Esophagus muscularis mucosa (tissue), 4 donors: ENCODE data around the gene PHC3. TPM values are rescaled to one million over a fixed set of nuclear protein-coding genes. Genes with fewer than 3 reads are reported as not detected.

Experiments used
- DNase-seq: peaks from one replicate; pipeline ENCODE4 v3.0.0-alpha.2; 2017; ENCODE audit errors: extremely low spot score
- H3K27ac ChIP-seq, 4 donors: fragments of 200-600 bp; sonication (generic); replicated peaks in 1 of 4; 1 replicate in 3 of 4; 2 replicates in 1 of 4; pipeline ENCODE4 v1.5.1; 2016 to 2019; ENCODE audit warnings: mild to moderate bottlenecking in 1 of 4
- H3K27me3 ChIP-seq, 4 donors: fragments of 200-600 bp; sonication (generic); one replicate each; pipeline versions ENCODE4 v1.5.1 to v1.6.0; 2016 to 2019
- H3K36me3 ChIP-seq, 4 donors: fragments of 200-600 bp; sonication (generic); one replicate each; pipeline ENCODE4 v1.5.1; 2016 to 2019
- H3K4me1 ChIP-seq, 4 donors: fragments of 200-600 bp; sonication (generic); one replicate each; pipeline ENCODE4 v1.5.1; 2016 to 2019
- H3K4me3 ChIP-seq, 4 donors: fragments of 200-600 bp; sonication (generic); 1 replicate in 2 of 4; 2 replicates in 2 of 4; pipeline ENCODE4 v1.5.1; 2016 to 2019; ENCODE audit warnings: mild to moderate bottlenecking in 4 of 4, moderate library complexity in 1 of 4
- H3K9me3 ChIP-seq, 4 donors: fragments of 200-600 bp; sonication (generic); 1 replicate in 3 of 4; 2 replicates in 1 of 4; pipeline ENCODE4 v1.5.1; 2016 to 2019
- EP300 ChIP-seq: sonication (generic); formaldehyde crosslinking; IDR thresholded peaks from one replicate; pipeline ENCODE4 v1.6.1; 2017; ENCODE audit warnings: antibody characterized with exemption
- POLR2A ChIP-seq: fragments of 450-650 bp; IDR thresholded peaks from one replicate; pipeline ENCODE4 v1.6.1; 2017; ENCODE audit warnings: antibody characterized with exemption, moderate library complexity, mild to moderate bottlenecking, low read depth
- POLR2AphosphoS5 ChIP-seq, 2 donors: sonication (generic); formaldehyde crosslinking; IDR thresholded peaks; one replicate each; pipeline ENCODE4 v1.6.1; 2017; ENCODE audit warnings: antibody characterized with exemption in 2 of 2
- WGBS: methylation state at CpG from one replicate; pipeline ENCODE4 v1.1.5; 2018; 5-methylcytosine and 5-hydroxymethylcytosine counted together
- intact Hi-C: fragments of 100-400 bp; cut with DNase I; formaldehyde crosslinking; loops from one replicate; pipeline ENCODE4 v1.15.1; 2023
- total RNA-seq, 4 donors: library from RNA; depleted of rRNA; stranded (reverse); fragments of >200 nt; gene quantifications; one replicate each; pipeline versions ENCODE4 v1.1.0 to v1.2.1, GENCODE V29; 2016
- TF ChIP-seq, protein P1 (sequence below), 3 experiments: fragments of 200-600 bp in 2 of 3; fragments of 450-650 bp in 1 of 3; sonication (generic) in 2 of 3; IDR thresholded peaks; one replicate each; pipeline ENCODE4 v1.5.1; 2017 to 2019; ENCODE audit warnings: antibody characterized with exemption in 3 of 3, mild to moderate bottlenecking in 2 of 3, moderate library complexity in 1 of 3

The PHC3 gene
- total RNA-seq, 4 donors from 2014 or later: 53.7 to 83.1 (median 70.8) TPM

DNA sequence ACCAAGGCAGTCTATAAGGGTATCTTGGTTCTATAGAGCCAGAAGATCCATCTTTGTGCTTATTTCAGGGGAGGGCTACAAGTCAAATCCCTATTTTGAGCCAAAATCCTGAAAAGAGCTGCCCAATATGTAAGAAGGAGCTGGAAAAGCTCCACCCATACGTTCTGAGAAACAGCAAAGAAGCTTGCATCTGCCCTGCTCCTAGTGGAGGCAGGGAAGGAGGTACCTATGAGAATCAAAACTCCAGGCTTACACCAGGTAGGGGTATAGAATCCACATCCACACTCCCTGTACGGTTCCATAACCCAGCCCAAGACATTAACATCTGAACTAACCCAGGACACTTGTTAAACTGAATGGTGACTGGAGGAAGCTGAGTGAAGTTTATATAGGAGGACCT, 30.0 kb downstream of the PHC3 start:
- H3K27ac ChIP-seq: no peak overlapping the region
- no peaks in the 10 kb centered on the region for H3K27me3 ChIP-seq
- intact Hi-C loops: no loop called here
- H3K36me3 ChIP-seq: peaks cover 0 to 37% (median 2%) of the 10 kb centered on the region in 4 donors
- H3K9me3 ChIP-seq: no peaks in the 10 kb centered on the region
- no peak for DNase-seq
- no peak for TF ChIP-seq EP300
- TF ChIP-seq, protein P1, sequence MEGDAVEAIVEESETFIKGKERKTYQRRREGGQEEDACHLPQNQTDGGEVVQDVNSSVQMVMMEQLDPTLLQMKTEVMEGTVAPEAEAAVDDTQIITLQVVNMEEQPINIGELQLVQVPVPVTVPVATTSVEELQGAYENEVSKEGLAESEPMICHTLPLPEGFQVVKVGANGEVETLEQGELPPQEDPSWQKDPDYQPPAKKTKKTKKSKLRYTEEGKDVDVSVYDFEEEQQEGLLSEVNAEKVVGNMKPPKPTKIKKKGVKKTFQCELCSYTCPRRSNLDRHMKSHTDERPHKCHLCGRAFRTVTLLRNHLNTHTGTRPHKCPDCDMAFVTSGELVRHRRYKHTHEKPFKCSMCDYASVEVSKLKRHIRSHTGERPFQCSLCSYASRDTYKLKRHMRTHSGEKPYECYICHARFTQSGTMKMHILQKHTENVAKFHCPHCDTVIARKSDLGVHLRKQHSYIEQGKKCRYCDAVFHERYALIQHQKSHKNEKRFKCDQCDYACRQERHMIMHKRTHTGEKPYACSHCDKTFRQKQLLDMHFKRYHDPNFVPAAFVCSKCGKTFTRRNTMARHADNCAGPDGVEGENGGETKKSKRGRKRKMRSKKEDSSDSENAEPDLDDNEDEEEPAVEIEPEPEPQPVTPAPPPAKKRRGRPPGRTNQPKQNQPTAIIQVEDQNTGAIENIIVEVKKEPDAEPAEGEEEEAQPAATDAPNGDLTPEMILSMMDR (IDR thresholded peaks at IDR 0.05): no peak
- no peak for TF ChIP-seq POLR2A
- no peak for TF ChIP-seq POLR2AphosphoS5 (IDR thresholded peaks at IDR 0.05)
- H3K4me1 ChIP-seq: peaks cover 12 to 38% (median 35%) of the 10 kb centered on the region in 4 donors
- no peak overlapping the region for H3K4me3 ChIP-seq
- 66% methylated on average over 2 of the region's 2 CpGs for WGBS

DNA sequence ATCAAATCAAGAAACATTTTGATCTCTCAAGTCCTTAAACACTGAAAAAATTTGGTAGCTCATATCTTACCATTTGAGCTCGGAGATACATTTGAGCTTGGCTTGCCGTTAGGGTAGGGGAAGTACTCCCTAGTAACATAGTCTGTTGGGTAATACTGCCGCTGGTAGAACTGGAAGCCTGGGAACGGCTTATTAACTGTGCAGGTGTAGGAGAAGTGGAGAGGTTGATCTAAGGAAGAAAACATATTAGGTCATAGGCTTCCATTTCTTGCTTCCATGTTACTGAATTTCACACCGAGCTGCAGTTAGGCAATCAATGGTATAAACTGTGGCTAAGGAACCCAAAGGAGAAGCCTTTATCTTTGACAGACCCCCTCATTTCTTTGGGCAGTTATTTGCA, 32.5 kb downstream of the PHC3 start:
- intact Hi-C loops: no loop called here
- H3K27ac ChIP-seq: no peak overlapping the region
- no peaks in the 10 kb centered on the region for H3K9me3 ChIP-seq
- TF ChIP-seq EP300 (no peak), POLR2AphosphoS5 (IDR thresholded peaks at IDR 0.05) (no peak), POLR2A (no peak)
- TF ChIP-seq, protein P1 (IDR thresholded peaks at IDR 0.05): no peak
- H3K36me3 ChIP-seq: peaks cover 0 to 34% (median 10%) of the 10 kb centered on the region in 4 donors
- no peak overlapping the region for H3K4me3 ChIP-seq
- H3K27me3 ChIP-seq: no peaks in the 10 kb centered on the region
- no peak for DNase-seq
- peaks cover 1 to 42% (median 35%) of the 10 kb centered on the region in 4 donors for H3K4me1 ChIP-seq
- WGBS: 86% methylated on average over 5 of the region's 5 CpGs

DNA sequence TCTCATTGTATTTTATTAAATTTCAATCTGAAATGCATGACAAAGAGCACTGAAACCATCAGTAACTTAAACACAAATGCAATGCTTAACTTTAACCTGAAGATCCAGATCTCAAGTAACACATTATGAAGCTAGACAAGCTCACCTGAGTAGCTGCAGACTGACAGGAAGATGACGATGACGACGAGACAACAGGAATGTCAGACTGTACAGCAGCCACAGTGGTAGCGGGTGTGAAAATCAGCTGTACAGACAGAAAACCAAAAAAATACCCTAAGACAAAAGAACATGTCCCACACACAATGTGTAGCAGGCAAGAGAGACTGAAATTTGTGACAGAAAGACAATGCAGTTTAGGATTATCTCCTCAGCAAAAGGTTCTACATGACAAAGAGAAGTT, 36.3 kb downstream of the PHC3 start:
- intact Hi-C loops: no loop called here
- no peak overlapping the region for H3K4me3 ChIP-seq
- no peak overlapping the region for H3K27ac ChIP-seq
- no peaks in the 10 kb centered on the region for H3K9me3 ChIP-seq
- peaks cover 3 to 35% (median 17%) of the 10 kb centered on the region in 4 donors for H3K4me1 ChIP-seq
- no peak for DNase-seq
- TF ChIP-seq, protein P1 (IDR thresholded peaks at IDR 0.05): no peak
- no peak for TF ChIP-seq EP300
- no peak for TF ChIP-seq POLR2A
- no peak for TF ChIP-seq POLR2AphosphoS5 (IDR thresholded peaks at IDR 0.05)
- no peaks in the 10 kb centered on the region for H3K27me3 ChIP-seq
- H3K36me3 ChIP-seq: peaks cover 0 to 48% (median 15%) of the 10 kb centered on the region in 4 donors
- WGBS: 89% methylated on average over 4 of the region's 4 CpGs

DNA sequence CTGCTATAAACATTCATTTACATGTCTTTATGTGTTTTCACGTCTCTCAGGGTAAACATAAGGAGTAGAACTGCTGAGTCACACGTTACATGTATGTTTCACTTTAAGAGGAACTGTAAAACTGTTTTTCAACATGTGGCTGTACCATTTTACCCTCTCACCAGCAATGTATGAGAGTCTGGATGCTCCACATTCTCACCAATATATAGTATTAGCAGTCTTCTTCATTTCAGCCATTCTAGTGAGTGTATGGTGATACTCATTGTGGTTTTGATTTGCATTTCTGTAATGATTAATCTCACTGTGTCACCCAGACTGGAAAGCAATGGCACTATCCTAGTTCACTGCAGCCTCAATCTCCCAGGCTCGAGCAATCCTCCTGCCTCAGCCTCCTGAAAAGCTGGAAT, 37.1 kb downstream of the PHC3 start:
- Histone ChIP-seq H3K9me3 (no peaks in the 10 kb centered on the region), H3K4me3 (no peak overlapping the region), H3K27me3 (no peaks in the 10 kb centered on the region), H3K4me1 (peaks cover 3 to 39% (median 16%) of the 10 kb centered on the region in 4 donors), H3K36me3 (peaks cover 0 to 40% (median 15%) of the 10 kb centered on the region in 4 donors), H3K27ac (no peak overlapping the region)
- intact Hi-C loops: no loop called here
- no peak for DNase-seq
- 89% methylated on average over 3 of the region's 3 CpGs for WGBS
- TF ChIP-seq POLR2AphosphoS5 (IDR thresholded peaks at IDR 0.05) (no peak), POLR2A (no peak), EP300 (no peak)
- TF ChIP-seq, protein P1 (IDR thresholded peaks at IDR 0.05): no peak

DNA sequence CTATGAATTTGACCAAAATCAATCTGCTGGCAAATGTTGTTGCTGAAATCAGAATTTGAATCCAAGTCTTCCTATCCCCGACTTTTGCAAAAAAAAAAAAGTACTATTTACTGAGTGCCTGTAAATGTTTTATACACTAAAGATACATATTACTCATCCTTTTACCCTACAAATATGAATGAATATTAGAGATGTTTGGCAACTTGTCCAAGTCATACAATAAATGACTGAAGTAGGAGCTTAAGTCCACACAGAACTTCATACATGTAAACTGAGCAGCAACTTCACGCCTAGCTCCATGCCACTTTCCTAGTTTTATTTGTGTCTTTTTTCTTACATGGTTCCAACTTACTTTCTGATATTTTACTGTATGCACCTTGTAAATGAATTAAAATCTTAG, 39.2 kb downstream of the PHC3 start:
- H3K4me1 ChIP-seq: peaks cover 3 to 39% (median 13%) of the 10 kb centered on the region in 4 donors
- 91% methylated on average over 2 of the region's 2 CpGs for WGBS
- intact Hi-C loops: no loop called here

More for the DNA sequence above, 39.2 kb downstream of the PHC3 start:
- TF ChIP-seq POLR2AphosphoS5 (IDR thresholded peaks at IDR 0.05): no peak
- TF ChIP-seq, protein P1 (IDR thresholded peaks at IDR 0.05): no peak
- no peak for TF ChIP-seq POLR2A
- TF ChIP-seq EP300: no peak
- DNase-seq: no peak
- Histone ChIP-seq H3K9me3 (no peaks in the 10 kb centered on the region), H3K4me3 (no peak overlapping the region), H3K27ac (no peak overlapping the region), H3K36me3 (peaks cover 0 to 42% (median 16%) of the 10 kb centered on the region in 4 donors), H3K27me3 (no peaks in the 10 kb centered on the region)
